ENCODE data around the gene SGCA.
A peak's percentile ranks its signal among the peaks of the same experiment; 100 is the strongest.

Gene SGCA

GRCh38 chr17:50149417-50150353, 16.1 kb upstream of the SGCA start:
- FAIRE-seq = no peak

GRCh38 chr17:50150354-50151040, 15.3 kb upstream of the SGCA start, which contains the start of gene PPP1R9B:
TSS of gene PPP1R9B (minus strand) at chr17:50150677. CDS start at chr17:50150513, 164 bp downstream.
- no peak for FAIRE-seq

- no peak for FAIRE-seq
These were observed 14.5 kb upstream of the SGCA start for GRCh38 chr17:50151041-50151936.

GRCh38 chr17:50151937-50152547, 13.8 kb upstream of the SGCA start:
- FAIRE-seq = no peak

GRCh38 chr17:50152736-50153135, 13.1 kb upstream of the SGCA start:
- FAIRE-seq = no peak

- FAIRE-seq = no peak
These were observed 11.9 kb upstream of the SGCA start for GRCh38 chr17:50153650-50154575.

- FAIRE-seq = no peak
These were observed 11.2 kb upstream of the SGCA start for GRCh38 chr17:50154604-50155003.

- FAIRE-seq = no peak
These were observed 10.5 kb upstream of the SGCA start for GRCh38 chr17:50155115-50155819.

- no peak for FAIRE-seq
These were observed 7.9 kb upstream of the SGCA start for GRCh38 chr17:50157891-50158290.

- peak; percentile 25 for FAIRE-seq
These were observed 4.5 kb upstream of the SGCA start for GRCh38 chr17:50161023-50161910.

GRCh38 chr17:50161911-50162288, 3.9 kb upstream of the SGCA start:
- no peak for FAIRE-seq

- no peak for FAIRE-seq
These were observed 3.1 kb upstream of the SGCA start for GRCh38 chr17:50162466-50163254.

GRCh38 chr17:50163843-50164696, 1.7 kb upstream of the SGCA start:
- FAIRE-seq = no peak

GRCh38 chr17:50164697-50164988, 1.2 kb upstream of the SGCA start:
- FAIRE-seq = no peak

- no peak for FAIRE-seq
These were observed 739 bp upstream of the SGCA start for GRCh38 chr17:50165066-50165465.

GRCh38 chr17:50165466-50165865, 339 bp upstream of the SGCA start:
- no peak for FAIRE-seq

- no peak for FAIRE-seq
These were observed 845 bp downstream of the SGCA start for GRCh38 chr17:50166518-50167181.

Measured in TTC549 (cell line).